Activated T-helper 2 cell treated with anti-CD3 and anti-CD28 coated beads, Interferon-gamma antibody, Interleukin-2, Interleukin-4, amounts not matched to agents 10 μg/mL and 5 μg/mL and 100 μg/mL, durations not matched to agents 14 hours and 24 hours and 36 hours (primary cell): ENCODE data around the gene MRPL1. TPM values are rescaled to one million over a fixed set of nuclear protein-coding genes. Genes with fewer than 3 reads are reported as not detected.

Experiments
- DNase-seq: peaks from one replicate; pipeline ENCODE4 v3.0.0; 2021; ENCODE audit warnings: low spot score
- H3K27ac Mint-ChIP-seq: one replicate; pipeline ENCODE4 v1.8.0; 2021; ENCODE audit warnings: mixed read lengths
- H3K27me3 Mint-ChIP-seq: one replicate; pipeline ENCODE4 v1.8.0; 2021; ENCODE audit warnings: low read depth, mixed read lengths
- H3K36me3 Mint-ChIP-seq: one replicate; pipeline ENCODE4 v1.8.0; 2021; ENCODE audit warnings: low read depth, mixed read lengths
- H3K4me1 Mint-ChIP-seq: one replicate; pipeline ENCODE4 v1.8.0; 2021; ENCODE audit warnings: low read depth, mixed read lengths
- H3K4me3 Mint-ChIP-seq: one replicate; pipeline ENCODE4 v1.8.0; 2021; ENCODE audit warnings: low read depth, mild to moderate bottlenecking, moderate library complexity, mixed read lengths
- H3K9me3 Mint-ChIP-seq: one replicate; pipeline ENCODE4 v1.8.0; 2021; ENCODE audit warnings: mixed read lengths
- intact Hi-C: fragments of 100-400 bp; cut with micrococcal nuclease; formaldehyde crosslinking; loops from one replicate; pipeline ENCODE4 v1.15.1; 2023
- total RNA-seq: library from RNA; stranded (reverse); gene quantifications from 2 replicates; pipeline ENCODE4 v1.2.3, GENCODE V29; 2022

MRPL1 gene
- total RNA-seq, 1 donor from 2014 or later: 50.6 TPM

DNA sequence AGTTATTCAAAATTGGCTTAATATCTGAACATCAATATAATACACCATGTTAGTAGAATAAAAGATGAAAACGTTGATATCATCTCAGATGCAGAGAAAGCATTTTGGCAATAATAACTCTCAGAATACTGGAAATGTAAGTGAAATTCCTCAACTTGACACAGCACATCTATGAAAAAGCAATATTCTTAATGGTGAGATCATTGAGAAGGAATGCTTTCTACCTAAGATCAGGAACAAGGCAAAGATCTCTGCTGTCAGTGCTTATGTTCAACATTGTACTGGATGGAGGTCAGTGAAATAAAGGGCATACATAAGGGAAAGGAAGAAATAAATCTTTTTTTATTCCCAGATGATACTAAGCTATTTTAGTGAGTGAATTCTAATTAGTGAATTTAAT lies 40.6 kb downstream of the MRPL1 start:
- Mint-ChIP-seq H3K36me3 (peaks cover 65% of the 10 kb centered on the region), H3K9me3 (no peaks in the 10 kb centered on the region), H3K4me3 (no peak overlapping the region), H3K27ac (no peak overlapping the region), H3K4me1 (peaks cover 24% of the 10 kb centered on the region), H3K27me3 (no peaks in the 10 kb centered on the region)
- DNase-seq: no peak
- intact Hi-C loops: no loop called here

DNA sequence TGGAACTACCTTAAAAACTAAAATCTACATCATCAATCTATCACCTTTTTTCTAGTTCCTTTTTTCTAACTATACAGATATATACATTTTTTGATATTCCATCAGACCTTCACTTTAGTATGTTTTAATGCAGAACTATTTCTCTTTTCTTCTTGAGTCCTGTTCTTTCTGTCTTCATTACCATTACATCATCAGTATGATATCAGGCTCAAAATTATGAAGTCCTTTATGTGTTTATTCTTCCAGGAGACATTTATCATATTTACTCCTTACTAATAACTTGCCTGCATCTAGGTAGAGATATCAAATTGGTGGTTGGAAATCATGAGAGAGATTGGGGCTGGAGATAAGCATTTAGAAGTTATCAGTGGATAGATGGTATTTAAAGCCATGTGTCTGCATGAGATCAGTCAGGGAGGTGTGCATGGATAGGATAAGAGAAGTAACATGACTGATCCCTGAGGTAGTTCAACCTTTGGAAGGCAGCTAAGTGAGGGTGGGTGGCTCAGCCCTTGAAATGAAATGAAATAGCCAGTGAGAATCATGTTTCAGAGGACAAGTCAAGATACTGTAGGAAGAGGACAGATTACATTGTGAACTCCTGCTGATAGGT lies 43.1 kb downstream of the MRPL1 start:
- Mint-ChIP-seq H3K9me3 (no peaks in the 10 kb centered on the region), H3K27me3 (no peaks in the 10 kb centered on the region), H3K4me1 (peaks cover 9% of the 10 kb centered on the region), H3K4me3 (no peak overlapping the region), H3K27ac (no peak overlapping the region), H3K36me3 (peaks cover 65% of the 10 kb centered on the region)
- intact Hi-C loops: no loop called here
- DNase-seq: no peak

DNA sequence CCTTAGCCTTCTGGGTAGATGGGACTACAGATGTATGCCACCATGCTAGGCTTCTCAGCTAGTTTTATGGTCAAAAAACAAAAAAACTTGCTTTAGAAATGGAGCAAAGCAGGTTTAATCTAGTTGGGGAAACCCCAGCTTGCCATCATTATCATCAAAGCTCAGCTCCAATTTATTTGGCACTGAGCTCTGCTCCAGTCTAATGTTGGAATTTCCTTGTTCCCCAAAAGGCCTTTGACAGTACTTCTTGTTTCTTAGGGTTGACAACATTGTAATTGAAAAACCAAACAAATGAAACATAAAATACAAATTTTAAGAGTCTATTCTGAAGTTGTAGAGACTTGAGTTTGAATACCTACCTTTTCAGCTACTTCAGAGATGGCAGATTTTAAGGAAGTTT lies 48.0 kb downstream of the MRPL1 start:
- Mint-ChIP-seq H3K27me3 (no peaks in the 10 kb centered on the region), H3K27ac (no peak overlapping the region), H3K4me3 (no peak overlapping the region), H3K36me3 (peaks cover 69% of the 10 kb centered on the region), H3K9me3 (no peaks in the 10 kb centered on the region), H3K4me1 (peaks cover 6% of the 10 kb centered on the region)
- intact Hi-C loops: no loop called here
- no peak for DNase-seq

DNA sequence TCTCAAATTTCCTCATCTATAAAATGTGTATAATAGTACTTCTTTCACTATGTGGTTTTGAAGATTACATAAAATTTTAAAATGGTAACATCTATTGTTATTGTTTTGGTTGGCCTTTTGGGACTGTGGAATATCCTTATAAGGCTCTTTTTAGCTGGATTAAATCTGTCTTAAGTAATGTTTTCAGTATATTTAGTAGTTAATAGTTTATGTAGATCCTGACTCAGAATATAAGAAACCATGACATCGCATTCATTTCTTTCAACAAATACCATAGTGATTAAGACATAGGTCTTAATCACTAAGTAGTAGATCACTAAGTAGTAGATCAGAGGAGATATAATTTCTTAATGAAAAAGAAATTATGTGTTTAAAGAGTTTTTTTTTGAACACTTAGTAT lies 48.5 kb downstream of the MRPL1 start:
- H3K27ac Mint-ChIP-seq: no peak overlapping the region
- no peak for DNase-seq
- H3K4me3 Mint-ChIP-seq: no peak overlapping the region
- H3K36me3 Mint-ChIP-seq: peaks cover 65% of the 10 kb centered on the region
- no peaks in the 10 kb centered on the region for H3K27me3 Mint-ChIP-seq
- intact Hi-C loops: no loop called here
- peaks cover 1% of the 10 kb centered on the region for H3K4me1 Mint-ChIP-seq
- H3K9me3 Mint-ChIP-seq: no peaks in the 10 kb centered on the region

DNA sequence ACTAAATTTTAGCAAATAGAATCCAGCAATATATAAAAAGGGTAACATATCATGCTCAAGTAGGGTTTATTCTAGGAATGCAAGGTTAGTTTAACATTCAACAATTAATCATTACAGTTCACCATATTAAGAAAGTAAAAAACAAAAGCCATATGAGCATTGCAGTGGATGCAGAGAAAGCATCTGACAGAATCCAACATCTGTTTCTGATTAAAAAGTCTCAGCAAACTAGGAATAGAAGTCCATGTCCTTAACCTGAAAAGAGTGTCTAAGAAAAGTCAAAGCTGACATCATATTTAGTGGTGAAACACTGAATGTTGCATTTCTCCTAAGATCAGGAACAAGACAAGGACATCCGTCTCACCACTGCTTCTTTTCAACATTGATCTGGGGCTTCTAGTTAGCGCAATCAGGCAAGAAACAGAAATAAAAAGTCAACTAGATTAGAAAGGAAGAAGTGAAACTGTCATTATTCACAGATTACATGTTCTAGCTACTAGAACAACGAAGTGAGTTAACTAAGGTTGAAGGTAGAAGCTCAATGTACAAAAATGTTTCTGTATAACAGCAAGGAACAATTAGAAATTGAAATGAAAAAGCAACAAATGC lies 49.3 kb downstream of the MRPL1 start:
- H3K9me3 Mint-ChIP-seq: no peaks in the 10 kb centered on the region
- intact Hi-C loops: no loop called here
- DNase-seq: no peak
- no peak overlapping the region for H3K4me3 Mint-ChIP-seq
- no peak overlapping the region for H3K27ac Mint-ChIP-seq
- H3K27me3 Mint-ChIP-seq: no peaks in the 10 kb centered on the region
- H3K4me1 Mint-ChIP-seq: no peaks in the 10 kb centered on the region
- H3K36me3 Mint-ChIP-seq: peaks cover 60% of the 10 kb centered on the region

DNA sequence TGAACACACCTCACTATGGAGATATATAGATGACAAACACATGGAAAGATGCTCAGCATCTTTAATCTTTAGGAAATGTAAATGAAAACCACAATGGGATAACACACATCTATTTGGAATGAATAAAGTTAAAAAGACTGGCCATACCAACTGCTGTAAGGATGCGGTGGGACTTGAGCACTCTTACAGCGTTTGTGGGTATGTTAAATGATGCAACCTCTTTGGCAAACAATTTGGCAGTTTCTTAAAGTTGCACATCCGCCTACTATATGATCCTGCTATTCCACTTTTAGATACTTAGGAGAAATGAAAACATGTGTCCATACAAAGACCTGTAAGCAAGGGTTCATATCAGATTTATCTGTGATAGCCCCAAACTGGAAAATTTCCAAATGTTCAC lies 50.7 kb downstream of the MRPL1 start:
- Mint-ChIP-seq H3K4me3 (no peak overlapping the region), H3K27me3 (no peaks in the 10 kb centered on the region), H3K36me3 (peaks cover 55% of the 10 kb centered on the region), H3K27ac (no peak overlapping the region), H3K4me1 (no peaks in the 10 kb centered on the region), H3K9me3 (no peaks in the 10 kb centered on the region)
- DNase-seq: no peak
- intact Hi-C loops: no loop called here

DNA sequence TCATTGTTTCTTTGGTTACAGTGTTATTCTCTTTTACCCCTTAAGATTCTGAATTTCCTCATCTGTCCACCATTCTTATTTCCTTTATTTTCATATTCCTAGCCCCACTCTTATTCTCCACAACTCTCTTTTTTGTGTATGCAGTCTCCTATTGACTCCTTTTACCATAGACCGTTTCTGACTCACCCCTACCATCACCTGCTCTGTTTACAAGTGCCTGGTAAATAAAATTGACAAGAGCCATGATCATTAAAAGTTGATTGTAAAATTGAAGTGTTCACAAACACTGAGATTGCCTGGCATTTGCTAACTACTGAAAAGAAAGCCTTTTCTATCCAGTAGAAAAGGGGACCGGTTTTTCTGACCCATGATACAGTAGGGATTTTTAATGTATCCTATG lies 54.4 kb downstream of the MRPL1 start:
- intact Hi-C loops: no loop called here
- Mint-ChIP-seq H3K27ac (no peak overlapping the region), H3K36me3 (peaks cover 46% of the 10 kb centered on the region), H3K4me1 (peaks cover 4% of the 10 kb centered on the region), H3K27me3 (no peaks in the 10 kb centered on the region), H3K9me3 (no peaks in the 10 kb centered on the region), H3K4me3 (no peak overlapping the region)
- DNase-seq: no peak

DNA sequence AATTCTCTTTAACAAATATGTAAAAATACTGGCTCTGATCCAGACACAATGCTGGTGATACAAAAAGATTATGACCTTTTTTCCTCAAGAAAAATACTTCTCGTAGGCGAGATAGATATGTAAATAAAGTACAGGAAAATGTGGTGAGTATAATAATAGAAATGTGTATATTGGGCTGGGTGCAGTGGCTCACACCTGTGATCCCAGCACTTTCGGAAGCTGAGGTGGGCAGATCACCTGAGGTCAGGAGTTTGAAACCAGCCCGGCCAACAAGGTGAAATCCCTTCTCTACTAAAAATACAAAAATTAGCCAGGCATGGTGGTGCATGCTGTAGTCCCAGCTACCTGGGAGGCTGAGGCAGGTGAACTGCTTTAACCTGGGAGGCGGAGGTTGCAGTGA lies 55.0 kb downstream of the MRPL1 start:
- Mint-ChIP-seq H3K27me3 (no peaks in the 10 kb centered on the region), H3K36me3 (peaks cover 47% of the 10 kb centered on the region), H3K27ac (no peak overlapping the region), H3K4me1 (peaks cover 4% of the 10 kb centered on the region), H3K9me3 (peaks cover 3% of the 10 kb centered on the region), H3K4me3 (no peak overlapping the region)
- intact Hi-C loops: no loop called here
- DNase-seq: no peak

DNA sequence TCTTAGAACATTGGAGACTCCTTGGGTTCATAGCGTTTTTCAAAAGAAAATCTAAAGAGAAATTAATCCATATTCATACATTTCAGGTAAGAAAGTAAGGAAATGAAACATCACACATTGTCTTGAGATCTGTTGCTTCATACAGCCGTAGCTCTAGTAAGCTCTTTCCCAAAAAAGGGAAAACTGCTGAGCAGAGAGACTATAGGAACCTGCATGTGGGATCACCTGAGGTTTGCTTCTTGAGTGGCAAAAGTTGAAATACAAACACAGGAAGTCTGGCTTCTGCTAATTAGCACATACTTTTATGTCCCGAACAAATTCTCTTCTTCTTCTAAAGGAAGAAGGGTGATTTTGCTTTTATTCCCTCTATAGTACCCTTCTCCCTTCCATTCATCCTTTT lies 57.7 kb downstream of the MRPL1 start:
- H3K4me1 Mint-ChIP-seq: peaks cover 4% of the 10 kb centered on the region
- intact Hi-C loops: no loop called here
- H3K4me3 Mint-ChIP-seq: no peak overlapping the region
- H3K9me3 Mint-ChIP-seq: peaks cover 16% of the 10 kb centered on the region
- H3K36me3 Mint-ChIP-seq: peaks cover 53% of the 10 kb centered on the region
- H3K27me3 Mint-ChIP-seq: no peaks in the 10 kb centered on the region
- no peak for DNase-seq
- H3K27ac Mint-ChIP-seq: no peak overlapping the region

DNA sequence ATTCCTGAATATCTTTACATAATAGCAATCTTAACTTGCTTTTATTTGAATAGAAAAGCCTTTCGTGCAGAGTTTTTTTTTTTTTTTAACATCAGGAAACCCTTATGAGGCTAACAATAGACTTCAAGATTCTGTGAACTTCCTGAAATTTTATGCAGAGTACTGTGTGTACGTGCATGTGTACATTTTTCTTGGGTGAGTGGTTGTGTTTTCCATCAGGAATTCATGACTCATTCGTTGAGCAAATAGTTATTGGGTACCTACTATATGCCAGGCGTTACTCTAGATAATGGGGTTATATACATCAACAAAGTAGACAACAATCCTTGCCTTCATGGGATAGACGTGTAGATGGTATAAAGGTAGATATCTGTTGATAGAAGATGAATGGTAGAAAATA lies 59.1 kb downstream of the MRPL1 start:
- Mint-ChIP-seq H3K4me1 (peaks cover 4% of the 10 kb centered on the region), H3K27me3 (no peaks in the 10 kb centered on the region), H3K9me3 (peaks cover 27% of the 10 kb centered on the region), H3K36me3 (peaks cover 64% of the 10 kb centered on the region), H3K4me3 (no peak overlapping the region), H3K27ac (no peak overlapping the region)
- DNase-seq: no peak
- intact Hi-C loops: no loop called here

DNA sequence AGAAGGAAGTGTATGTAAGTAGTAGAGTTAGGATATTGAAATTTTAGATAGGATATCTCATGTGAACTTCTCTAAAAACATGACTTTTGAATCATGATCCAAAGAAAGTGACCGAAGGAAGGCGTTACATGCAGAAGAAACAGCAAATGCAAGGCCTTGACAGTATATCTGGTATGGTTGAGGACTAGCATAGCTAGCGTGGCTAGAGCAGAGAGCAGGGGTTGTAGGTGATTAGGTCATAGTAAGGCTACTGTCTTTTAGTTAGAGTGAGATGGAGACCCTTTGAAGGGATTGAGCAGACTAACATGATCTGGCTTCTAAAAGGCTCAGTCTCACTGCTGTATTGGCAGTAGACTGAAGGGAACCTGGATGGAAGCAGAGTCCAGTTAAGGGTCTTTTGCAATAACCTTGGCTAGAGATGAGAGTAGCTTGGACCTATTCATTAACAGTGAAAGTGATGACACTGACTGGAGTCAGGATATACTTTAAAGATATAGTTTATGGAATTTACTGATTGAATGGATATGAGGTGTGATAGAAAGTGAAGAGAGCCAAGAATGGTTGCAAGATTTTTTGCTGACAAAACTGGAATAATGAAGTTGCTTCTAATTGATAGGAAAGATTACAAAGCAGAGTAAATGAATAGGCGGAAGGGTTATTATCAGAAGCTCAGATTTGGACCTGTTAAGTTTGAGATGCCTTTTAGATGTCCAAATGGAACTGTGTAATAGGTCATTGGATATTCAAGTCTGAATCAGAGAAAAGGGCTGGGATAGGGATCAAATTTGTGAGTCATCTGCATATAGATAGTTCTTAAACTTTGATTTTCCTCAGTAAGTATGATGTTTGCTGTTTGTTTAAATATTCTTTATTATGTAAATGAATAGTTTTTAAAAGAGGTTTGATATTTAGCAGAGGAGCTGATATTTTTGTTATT lies 59.8 kb downstream of the MRPL1 start:
- Mint-ChIP-seq H3K4me1 (peaks cover 4% of the 10 kb centered on the region), H3K27ac (no peak overlapping the region), H3K4me3 (no peak overlapping the region), H3K9me3 (peaks cover 30% of the 10 kb centered on the region), H3K27me3 (no peaks in the 10 kb centered on the region), H3K36me3 (peaks cover 64% of the 10 kb centered on the region)
- intact Hi-C loops: no loop called here
- no peak for DNase-seq

DNA sequence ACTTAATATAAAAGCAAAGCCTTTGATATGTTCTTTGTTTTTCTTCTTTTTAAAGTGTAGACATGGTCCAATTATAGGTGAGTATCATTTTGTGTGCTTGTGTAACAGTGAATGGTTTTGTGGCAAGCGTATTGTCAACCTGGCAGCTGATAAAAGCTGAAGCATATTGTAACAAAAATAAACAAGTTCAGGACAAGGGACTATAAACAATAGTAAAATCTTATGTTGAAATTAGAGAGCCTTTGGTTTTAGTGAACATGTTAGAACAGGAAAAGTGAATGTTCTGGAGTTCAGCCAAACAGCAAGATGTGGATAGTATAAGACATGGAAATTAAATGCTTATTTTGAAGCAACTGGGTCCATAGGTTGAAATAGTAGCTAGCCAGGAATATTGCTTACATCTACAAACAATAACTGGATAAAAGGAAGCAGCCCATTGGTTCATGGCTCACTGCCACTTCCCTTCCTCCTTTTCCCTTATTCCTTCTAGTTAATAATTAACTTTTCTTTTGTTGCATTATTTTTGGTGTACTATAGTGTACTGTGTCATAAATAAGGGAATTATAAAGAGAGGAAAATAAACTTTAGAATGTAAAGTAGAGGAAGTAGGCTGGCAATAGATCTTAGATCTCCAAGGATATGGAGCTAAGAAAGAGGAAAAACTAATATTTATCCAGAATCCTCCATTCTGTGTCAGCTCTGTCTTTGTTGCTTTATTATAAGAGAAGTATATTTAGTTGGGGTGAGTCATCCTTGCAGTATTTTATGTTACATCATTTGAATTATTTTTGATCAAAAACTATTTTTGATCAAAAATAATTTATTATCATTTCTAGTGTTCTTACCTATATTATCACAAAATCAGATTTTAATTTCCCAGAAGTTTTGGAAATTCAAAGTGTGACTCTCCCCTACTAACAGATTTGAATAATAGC lies 65.6 kb downstream of the MRPL1 start:
- intact Hi-C loops: no loop called here
- no peaks in the 10 kb centered on the region for H3K27me3 Mint-ChIP-seq
- no peak for DNase-seq
- no peak overlapping the region for H3K4me3 Mint-ChIP-seq
- no peak overlapping the region for H3K27ac Mint-ChIP-seq
- H3K4me1 Mint-ChIP-seq: no peaks in the 10 kb centered on the region
- peaks cover 26% of the 10 kb centered on the region for H3K9me3 Mint-ChIP-seq
- peaks cover 50% of the 10 kb centered on the region for H3K36me3 Mint-ChIP-seq
